Ascending aorta (tissue), 2 donors: ENCODE results near the gene SLC5A12. TPM values are rescaled to one million over a fixed set of nuclear protein-coding genes. Genes with fewer than 3 reads are reported as not detected.

ENCODE experiments used
- DNase-seq, 2 donors: peaks; one replicate each; pipeline ENCODE4 v3.0.0-alpha.2; 2019; ENCODE audit warnings: low spot score in 2 of 2
- H3K27ac ChIP-seq, 2 donors: fragments of 200-600 bp; sonication (generic); one replicate each; pipeline ENCODE4 v1.5.1; 2016 to 2017; ENCODE audit warnings: mild to moderate bottlenecking in 1 of 2
- H3K27me3 ChIP-seq: fragments of 200-600 bp; sonication (generic); one replicate; pipeline ENCODE4 v1.5.1; 2017
- H3K36me3 ChIP-seq, 2 donors: fragments of 200-600 bp; sonication (generic); one replicate each; pipeline ENCODE4 v1.5.1; 2016
- H3K4me1 ChIP-seq, 2 donors: fragments of 200-600 bp; sonication (generic); one replicate each; pipeline ENCODE4 v1.5.1; 2016 to 2017; ENCODE audit warnings: mild to moderate bottlenecking in 1 of 2
- H3K4me3 ChIP-seq, 2 donors: fragments of 200-600 bp; sonication (generic); one replicate each; pipeline ENCODE4 v1.5.1; 2016 to 2017; ENCODE audit warnings: mild to moderate bottlenecking in 1 of 2
- H3K9me3 ChIP-seq, 2 donors: fragments of 200-600 bp; sonication (generic); one replicate each; pipeline ENCODE4 v1.5.1; 2016
- CTCF ChIP-seq, 3 experiments: fragments of 200-600 bp in 2 of 3; fragments of 450-650 bp in 1 of 3; sonication (generic) in 2 of 3; IDR thresholded peaks; one replicate each; pipeline ENCODE4 v1.5.1; 2016 to 2019; ENCODE audit warnings: antibody characterized with exemption in 3 of 3, mild to moderate bottlenecking in 1 of 3, moderate library complexity in 1 of 3
- intact Hi-C: fragments of 100-400 bp; cut with DNase I; formaldehyde crosslinking; loops from one replicate; pipeline ENCODE4 v1.15.1; 2023
- total RNA-seq: library from RNA; depleted of rRNA; stranded (reverse); fragments of >200 nt; gene quantifications from one replicate; pipeline ENCODE4 v1.1.0, GENCODE V29; 2016

The SLC5A12 gene
- total RNA-seq, 1 donor from 2014 or later = not detected

GRCh38 chr11:26739366-26740073 lies 17.7 kb upstream of the SLC5A12 start:
- H3K27ac ChIP-seq = no peak overlapping the region
- H3K36me3 ChIP-seq = no peaks in the 10 kb centered on the region
- no peak for DNase-seq
- no peaks in the 10 kb centered on the region for H3K27me3 ChIP-seq
- no peaks in the 10 kb centered on the region for H3K9me3 ChIP-seq
- TF ChIP-seq CTCF (IDR thresholded peaks at IDR 0.05) = no peak
- no peak overlapping the region for H3K4me3 ChIP-seq
- intact Hi-C loops = no loop called here
- no peaks in the 10 kb centered on the region for H3K4me1 ChIP-seq

- TF ChIP-seq CTCF (IDR thresholded peaks at IDR 0.05) = no peak
- no peaks in the 10 kb centered on the region for H3K9me3 ChIP-seq
- H3K27ac ChIP-seq = no peak overlapping the region
- H3K4me3 ChIP-seq = no peak overlapping the region
- no peaks in the 10 kb centered on the region for H3K27me3 ChIP-seq
- H3K36me3 ChIP-seq = no peaks in the 10 kb centered on the region
- H3K4me1 ChIP-seq = no peaks in the 10 kb centered on the region
- DNase-seq = no peak
- intact Hi-C loops = no loop called here
Observed at GRCh38 chr11:26734691-26735090, 12.8 kb upstream of the SLC5A12 start.

- Histone ChIP-seq H3K4me1 (no peaks in the 10 kb centered on the region), H3K36me3 (no peaks in the 10 kb centered on the region), H3K9me3 (no peaks in the 10 kb centered on the region), H3K27ac (no peak overlapping the region), H3K27me3 (no peaks in the 10 kb centered on the region), H3K4me3 (no peak overlapping the region)
- no peak for DNase-seq
- TF ChIP-seq CTCF (IDR thresholded peaks at IDR 0.05) = no peak
- intact Hi-C loops = no loop called here
Observed at GRCh38 chr11:26731084-26731456, 9.2 kb upstream of the SLC5A12 start.

- no peak for DNase-seq
- H3K36me3 ChIP-seq = no peaks in the 10 kb centered on the region
- no peak overlapping the region for H3K27ac ChIP-seq
- H3K27me3 ChIP-seq = no peaks in the 10 kb centered on the region
- H3K9me3 ChIP-seq = no peaks in the 10 kb centered on the region
- intact Hi-C loops = no loop called here
- no peak for TF ChIP-seq CTCF (IDR thresholded peaks at IDR 0.05)
- H3K4me1 ChIP-seq = no peaks in the 10 kb centered on the region
- no peak overlapping the region for H3K4me3 ChIP-seq
Observed at GRCh38 chr11:26730414-26731083, 8.7 kb upstream of the SLC5A12 start.

- DNase-seq = no peak
- no peak for TF ChIP-seq CTCF (IDR thresholded peaks at IDR 0.05)
- no peaks in the 10 kb centered on the region for H3K4me1 ChIP-seq
- no peak overlapping the region for H3K4me3 ChIP-seq
- H3K27ac ChIP-seq = no peak overlapping the region
- intact Hi-C loops = no loop called here
- no peaks in the 10 kb centered on the region for H3K27me3 ChIP-seq
- H3K9me3 ChIP-seq = no peaks in the 10 kb centered on the region
- H3K36me3 ChIP-seq = no peaks in the 10 kb centered on the region
Observed at GRCh38 chr11:26729284-26729683, 7.4 kb upstream of the SLC5A12 start.
